HG03442 (cell line): ENCODE data around the gene CFAP210.
A peak's percentile ranks its signal among the peaks of the same experiment; 100 is the strongest.

Experiments used
- ATAC-seq: cut with Tn5 transposase; IDR thresholded peaks from one replicate; pipeline ENCODE4 v1.9.1; 2021; ENCODE audit warnings: mild to moderate bottlenecking, moderate library complexity; ENCODE audit not compliant: unreplicated experiment

CFAP210 gene

GRCh38 chr2:169694113-169694893 is at the start of gene CFAP210, which contains the start of gene PHOSPHO2:
Gene CFAP210, minus strand, starts transcription at chr2:169694405. Its CDS starts 78 bp downstream, at chr2:169694327.
Gene PHOSPHO2, plus strand, starts transcription at chr2:169694469. Its CDS starts 6,503 bp downstream, at chr2:169700972.
- ATAC-seq = peak; percentile 99

GRCh38 chr2:169743549-169743948 is 49.3 kb upstream of the CFAP210 start:
- no peak for ATAC-seq

- ATAC-seq = no peak
Measured at GRCh38 chr2:169739351-169739750, 45.1 kb upstream of the CFAP210 start.

GRCh38 chr2:169738566-169739229 is 44.5 kb upstream of the CFAP210 start:
- no peak for ATAC-seq

- ATAC-seq = no peak
Measured at GRCh38 chr2:169736902-169737301, 42.7 kb upstream of the CFAP210 start.

- ATAC-seq = no peak
Measured at GRCh38 chr2:169735623-169736022, 41.4 kb upstream of the CFAP210 start.

- peak; percentile 28 for ATAC-seq
Measured at GRCh38 chr2:169734169-169734847, 40.1 kb upstream of the CFAP210 start.

- no peak for ATAC-seq
Measured at GRCh38 chr2:169732583-169733358, 38.6 kb upstream of the CFAP210 start.

GRCh38 chr2:169732075-169732474 is 37.9 kb upstream of the CFAP210 start:
- no peak for ATAC-seq

GRCh38 chr2:169729274-169729605 is 35.0 kb upstream of the CFAP210 start:
- ATAC-seq = no peak

- no peak for ATAC-seq
Measured at GRCh38 chr2:169727065-169727464, 32.9 kb upstream of the CFAP210 start.

- ATAC-seq = no peak
Measured at GRCh38 chr2:169721016-169721415, 26.8 kb upstream of the CFAP210 start.

- no peak for ATAC-seq
Measured at GRCh38 chr2:169718930-169719504, 24.8 kb upstream of the CFAP210 start.

GRCh38 chr2:169717691-169718063 is 23.5 kb upstream of the CFAP210 start:
- ATAC-seq = no peak

- no peak for ATAC-seq
Measured at GRCh38 chr2:169716938-169717690, 22.9 kb upstream of the CFAP210 start.

- ATAC-seq = no peak
Measured at GRCh38 chr2:169716238-169716886, 22.2 kb upstream of the CFAP210 start.

GRCh38 chr2:169715379-169716237 is 21.4 kb upstream of the CFAP210 start:
- ATAC-seq = no peak

- no peak for ATAC-seq
Measured at GRCh38 chr2:169714699-169715098, 20.5 kb upstream of the CFAP210 start.

GRCh38 chr2:169713331-169713730 is 19.1 kb upstream of the CFAP210 start:
- no peak for ATAC-seq
